K562 (cell line): Measurements from ENCODE around the gene ARHGAP28. TPM values are rescaled to one million over a fixed set of nuclear protein-coding genes. Genes with fewer than 3 reads are reported as not detected.

Experiments
- ATAC-seq: fragments of 200-7000 bp; cut with Tn5 transposase; 3 replicates; pipeline ENCODE4 v1.9.1; 2020; ENCODE audit warnings: moderate library complexity
- BruUV-seq: library from RNA; stranded (reverse); fragments of 400-500 nt; replicated peaks from 2 replicates; lab custom pipeline; 2021; lab: Mats Ljungman, UMichigan
- CTCF ChIA-PET: fragments of 300-600 bp; formaldehyde crosslinking; extraction: SDS; loops from one replicate; lab custom pipeline; 2021; ENCODE audit warnings: low intra/inter-chr PET ratio; lab: Yijun Ruan, JAX
- POLR2A ChIA-PET: fragments of 300-600, 350-650 bp; sonication (Branson Sonifier 250); formaldehyde crosslinking; extraction: SDS; loops from one replicate; lab custom pipeline; 2021; ENCODE audit warnings: antibody characterized with exemption, inconsistent platforms; lab: Yijun Ruan, JAX
- DNase-seq, 4 experiments: peaks; one replicate each; pipeline versions ENCODE4 v3.0.0 to v3.0.0-alpha.2; 2011 to 2018; ENCODE audit warnings: low spot score in 3 of 4, mixed read lengths in 3 of 4; ENCODE audit errors: extremely low read depth in 1 of 4
- FAIRE-seq: peaks from 2 replicates; lab custom pipeline; 2011; peaks lifted over from hg19 to GRCh38; lab: Jason Lieb, UNC
- H2AFZ ChIP-seq: 2 replicates; pipeline ENCODE4 v1.6.0; 2011; ENCODE audit warnings: low read depth, low read length, control low read depth, inconsistent platforms
- H3K27ac ChIP-seq: fragments of 200-600 bp; 3 replicates; pipeline ENCODE4 v1.8.0; 2011; ENCODE audit warnings: low read depth, mild to moderate bottlenecking, control low read depth, inconsistent platforms, low read length, moderate library complexity, mixed read lengths; ENCODE audit errors: extremely low read depth
- H3K27me3 ChIP-seq, 2 experiments: fragments of 300-600 bp in 1 of 2; 2 replicates in 1 of 2; 3 replicates in 1 of 2; pipeline versions ENCODE4 v1.6.0 to v1.8.0; 2011; ENCODE audit warnings: inconsistent platforms in 2 of 2, low read length in 2 of 2, mild to moderate bottlenecking in 1 of 2, mixed read lengths in 1 of 2, moderate library complexity in 1 of 2; ENCODE audit not compliant: control insufficient read depth in 2 of 2, insufficient read depth in 2 of 2
- H3K36me3 ChIP-seq: fragments of 300-600 bp; 3 replicates; pipeline ENCODE4 v1.8.0; 2011; ENCODE audit warnings: mild to moderate bottlenecking, low read length, inconsistent platforms; ENCODE audit not compliant: control insufficient read depth, insufficient read depth
- H3K4me1 ChIP-seq, 2 experiments: fragments of 200-600 bp in 1 of 2; replicated peaks in 1 of 2; 2 replicates in 1 of 2; 3 replicates in 1 of 2; pipeline versions ENCODE4 v1.5.1 to v1.8.0; 2011; ENCODE audit warnings: inconsistent platforms in 2 of 2, low read length in 2 of 2, mild to moderate bottlenecking in 1 of 2, mixed read lengths in 1 of 2, moderate library complexity in 1 of 2; ENCODE audit not compliant: control insufficient read depth in 2 of 2, insufficient read depth in 2 of 2
- H3K4me2 ChIP-seq: 2 replicates; pipeline ENCODE4 v1.6.1; 2011; ENCODE audit warnings: low read length, control low read depth, inconsistent platforms, mixed read lengths; ENCODE audit not compliant: insufficient read depth
- H3K4me3 ChIP-seq: fragments of 200-600 bp; sonication (generic), shearing (Covaris generic); 2 replicates; pipeline ENCODE4 v1.5.1; 2016; ENCODE audit warnings: control low read depth, inconsistent platforms
- H3K79me2 ChIP-seq: fragments of 200-600 bp; 3 replicates; pipeline ENCODE4 v1.8.0; 2011; ENCODE audit warnings: low read length, inconsistent platforms; ENCODE audit not compliant: control insufficient read depth, insufficient read depth
- H3K9ac ChIP-seq, 2 experiments: 2 replicates each; pipeline versions ENCODE4 v1.6.0 to v1.6.1; 2011; ENCODE audit warnings: low read depth in 2 of 2, low read length in 2 of 2, control low read depth in 1 of 2, inconsistent platforms in 1 of 2, mild to moderate bottlenecking in 1 of 2, mixed read lengths in 1 of 2; ENCODE audit not compliant: insufficient read depth in 1 of 2
- H3K9me1 ChIP-seq: one replicate; pipeline ENCODE4 v1.6.0; 2011; ENCODE audit warnings: inconsistent platforms, mild to moderate bottlenecking, low read length, moderate library complexity; ENCODE audit not compliant: control insufficient read depth, insufficient read depth
- H3K9me3 ChIP-seq: replicated peaks from 2 replicates; pipeline ENCODE4 v1.5.1; 2011; ENCODE audit warnings: low read depth, low read length, inconsistent platforms; ENCODE audit not compliant: control insufficient read depth, insufficient read depth
- H4K20me1 ChIP-seq: replicated peaks from 2 replicates; pipeline ENCODE4 v1.6.1; 2011; ENCODE audit warnings: low read length, inconsistent platforms, mixed read lengths; ENCODE audit not compliant: control insufficient read depth, insufficient read depth
- ADNP ChIP-seq: fragments of 200-800 bp; sonication (Bioruptor generic); IDR thresholded peaks from 2 replicates; pipeline ENCODE4 v1.6.1; 2016; ENCODE audit warnings: missing genetic modification characterization, missing compliant biosample characterization
- CREB1 ChIP-seq, 2 experiments: sonication (generic) in 1 of 2; formaldehyde crosslinking in 1 of 2; IDR thresholded peaks; 2 replicates each; pipeline versions ENCODE4 v1.6.1 to v1.8.0; 2012 to 2022; ENCODE audit warnings: inconsistent platforms in 1 of 2, mild to moderate bottlenecking in 1 of 2, missing genetic modification reagents in 1 of 2, moderate library complexity in 1 of 2
- DACH1 ChIP-seq: fragments of 450-650 bp; IDR thresholded peaks from 2 replicates; pipeline ENCODE4 v1.6.1; 2018; ENCODE audit not compliant: partially characterized antibody
- EP300 ChIP-seq: IDR thresholded peaks from 2 replicates; pipeline ENCODE4 v1.6.1; 2012; ENCODE audit warnings: low read length, improper control_type of control experiment
- NFIC ChIP-seq: fragments of 450-650 bp; IDR thresholded peaks from 2 replicates; pipeline ENCODE4 v1.6.1; 2017; ENCODE audit warnings: mild to moderate bottlenecking, inconsistent platforms
- PCBP2 ChIP-seq: fragments of 200-400 bp; formaldehyde crosslinking; IDR thresholded peaks from 2 replicates; pipeline ENCODE4 v1.6.1; 2018; ENCODE audit warnings: low read length, low read depth, mild to moderate bottlenecking, moderate library complexity; ENCODE audit not compliant: poor library complexity, severe bottlenecking
- PHF21A ChIP-seq: fragments of 450-650 bp; IDR thresholded peaks from 2 replicates; pipeline ENCODE4 v1.6.1; 2017; ENCODE audit warnings: low read depth, borderline replicate concordance
- RAD21 ChIP-seq, 2 experiments: fragments of 250-450 bp in 1 of 2; fragments of 450-650 bp in 1 of 2; sonication (Bioruptor Pico) in 1 of 2; formaldehyde crosslinking in 1 of 2; IDR thresholded peaks in 1 of 2; conservative IDR thresholded peaks in 1 of 2; 2 replicates each; pipeline versions ENCODE4 v1.4.0 to v1.8.0; 2020 to 2022; ENCODE audit warnings: mild to moderate bottlenecking in 2 of 2, moderate library complexity in 1 of 2
- RAD51 ChIP-seq: fragments of 450-650 bp; IDR thresholded peaks from 2 replicates; pipeline ENCODE4 v1.7.1; 2016; ENCODE audit warnings: low read depth, mild to moderate bottlenecking, borderline replicate concordance
- RBM25 ChIP-seq: fragments of 200-400 bp; formaldehyde crosslinking; IDR thresholded peaks from 2 replicates; pipeline ENCODE4 v1.6.1; 2018; ENCODE audit warnings: low read length, low read depth, moderate library complexity; ENCODE audit not compliant: severe bottlenecking
- RBM34 ChIP-seq: fragments of 200-400 bp; formaldehyde crosslinking; IDR thresholded peaks from 2 replicates; pipeline ENCODE4 v1.6.1; 2018; ENCODE audit warnings: low read length, borderline replicate concordance; ENCODE audit not compliant: insufficient read depth
- THRB ChIP-seq: fragments of 450-650 bp; formaldehyde crosslinking; conservative IDR thresholded peaks from 2 replicates; pipeline ENCODE4 v1.4.0; 2022; ENCODE audit warnings: mild to moderate bottlenecking, missing genetic modification characterization
- ZBTB11 ChIP-seq, 3 experiments: fragments of 200-800 bp in 1 of 3; fragments of 250-450 bp in 1 of 3; fragments of 450-650 bp in 1 of 3; sonication (Bioruptor Pico) in 1 of 3; sonication (Bioruptor generic) in 1 of 3; formaldehyde crosslinking in 1 of 3; IDR thresholded peaks; 2 replicates each; pipeline versions ENCODE4 v1.6.1 to v1.8.0; 2016 to 2022; ENCODE audit warnings: mild to moderate bottlenecking in 2 of 3, missing genetic modification characterization in 2 of 3, missing compliant biosample characterization in 1 of 3, moderate library complexity in 1 of 3
- ZBTB9 ChIP-seq: fragments of 450-650 bp; formaldehyde crosslinking; IDR thresholded peaks from 2 replicates; pipeline ENCODE4 v1.4.0; 2020; ENCODE audit warnings: mild to moderate bottlenecking, moderate library complexity
- ZNF133 ChIP-seq: fragments of 250-450 bp; sonication (Bioruptor Pico); IDR thresholded peaks from 2 replicates; pipeline ENCODE4 v1.4.0; 2020; ENCODE audit warnings: mild to moderate bottlenecking
- ZNF146 ChIP-seq: IDR thresholded peaks from one replicate; pipeline ENCODE4 v1.6.1; 2018; ENCODE audit warnings: missing compliant biosample characterization; ENCODE audit not compliant: unreplicated experiment
- ZNF717 ChIP-seq: fragments of 250-450 bp; sonication (Bioruptor Pico); IDR thresholded peaks from 2 replicates; pipeline ENCODE4 v1.5.0; 2021
- WGBS: fragments of 100-300 bp; shearing (Covaris generic); methylation state at CpG from one replicate; pipeline ENCODE4 v1.1.6; 2016; ENCODE audit warnings: low coverage, mixed read lengths; ENCODE audit not compliant: insufficient coverage; ENCODE audit errors: missing lambda C conversion rate; 5-methylcytosine and 5-hydroxymethylcytosine counted together
- in situ Hi-C: fragments of 300-500 bp; cut with MboI; formaldehyde crosslinking; loops from 4 replicates; pipeline ENCODE4 v1.15.0; 2018; ENCODE audit warnings: inconsistent platforms, mixed read lengths
- intact Hi-C: fragments of 100-400 bp; cut with micrococcal nuclease; formaldehyde crosslinking; loops from 2 replicates; pipeline ENCODE4 v1.14.2; 2022
- polyA plus RNA-seq, 8 experiments: library from polyadenylated mRNA; depleted of rRNA in 4 of 8; stranded (reverse) in 5 of 8; unstranded in 3 of 8; fragments of >200 nt; fragmentation: Nextera tagmentation in 2 of 8; fragmentation: Illumina TruSeq in 1 of 8; extraction: Ambion mirVana in 2 of 8; extraction: Trizol in 1 of 8; gene quantifications; 2 replicates each; pipeline versions ENCODE4 v1.2.1 to v1.2.3, GENCODE V29; 2011 to 2014; ENCODE audit warnings: inconsistent platforms in 1 of 8, missing spikeins in 1 of 8
- total RNA-seq, 7 experiments: library from RNA; depleted of rRNA in 6 of 7; stranded (reverse); fragments of >200 nt in 6 of 7; fragmentation: Illumina TruSeq in 2 of 7; extraction: Trizol in 2 of 7; gene quantifications; 2 replicates each; pipeline versions ENCODE4 v1.2.1 to v1.2.3, GENCODE V29; 2011 to 2021; ENCODE audit warnings: low replicate concordance in 1 of 7

Gene ARHGAP28
- total and polyA plus RNA-seq, 9 of the 15 experiments (the other 6 are each of a cell fraction or from before 2014, with no cell fraction given) = 0.93 to 5.9 (median 5.0) TPM

- Histone ChIP-seq H3K9me1 (no peaks in the 10 kb centered on the region), H3K4me2 (no peak overlapping the region), H3K9ac (no peak overlapping the region), H3K27ac (no peak overlapping the region), H3K4me3 (no peak overlapping the region), H3K27me3 (peaks cover 39 to 65% of the 10 kb centered on the region in 2 experiments), H3K79me2 (no peaks in the 10 kb centered on the region), H4K20me1 (no peaks in the 10 kb centered on the region; the same call in 1 of the 2 replicates), H3K36me3 (no peaks in the 10 kb centered on the region), H3K4me1 (no peaks in the 10 kb centered on the region; a peak in 1 of 5 replicates), H3K9me3 (no peaks in the 10 kb centered on the region), H2AFZ (no peak overlapping the region)
- in situ Hi-C loops = no loop called here
- CTCF ChIA-PET = no interaction called here
- intact Hi-C loops = no loop called here
- no peak for ATAC-seq
- POLR2A ChIA-PET = interaction anchor here (0.6 kb wide), 1 partner anchor 37 kb away, joined by 3 read pairs; no protein-coding TSS in a partner anchor
- DNase-seq = no peak
- no peak for FAIRE-seq
- BruUV-seq = no TSS peak
- 3% methylated on average over 5 of the region's 5 CpGs for WGBS
- TF ChIP-seq ZNF717 (CRISPR knock-in tag) (no peak), RBM25 (no peak), EP300 (no peak), ZNF146 (CRISPR knock-in tag) (no peak), RBM34 (no peak), RAD21 (CRISPR knock-in tag; conservative IDR thresholded peaks at IDR 0.05 in 1 of 2, IDR thresholded peaks at IDR 0.05 in 1 of 2) (no peak), CREB1 (IDR thresholded peaks at IDR 0.05) (no peak), CREB1 (CRISPR knock-in tag; IDR thresholded peaks at IDR 0.05) (no peak), RAD51 (no peak), ZBTB11 (CRISPR knock-in tag; IDR thresholded peaks at IDR 0.05) (no peak), THRB (CRISPR knock-in tag) (no peak), ZNF133 (CRISPR knock-in tag) (no peak), ZBTB9 (CRISPR knock-in tag) (no peak), NFIC (no peak), PCBP2 (no peak), PHF21A (no peak), DACH1 (no peak), ADNP (tag) (no peak)
Observed at GRCh38 chr18:6956495-6956894, 227.0 kb downstream of the ARHGAP28 start.
